AG04449 (cell line): ENCODE data around the gene GFOD1.
"Not testable (repeated sequence)": the region's sequence is repeated elsewhere in the genome, so short reads cannot be mapped to it uniquely, and the experiment has no call there.

Source experiments
- CTCF ChIA-PET: fragments of 350-600 bp; formaldehyde crosslinking; extraction: SDS; loops from one replicate; lab custom pipeline; 2021; ENCODE audit warnings: antibody characterized with exemption; lab: Yijun Ruan, JAX
- POLR2A ChIA-PET: fragments of 400-600, 350-600 bp; formaldehyde crosslinking; extraction: SDS; loops from one replicate; lab custom pipeline; 2020; ENCODE audit warnings: antibody characterized with exemption, inconsistent platforms; lab: Yijun Ruan, JAX
- DNase-seq: peaks from one replicate; pipeline ENCODE4 v3.0.0-alpha.2; 2010; ENCODE audit warnings: low read depth, low spot score
- H3K4me3 ChIP-seq: 2 replicates; pipeline ENCODE4 v1.5.1; 2011; ENCODE audit warnings: low read depth, mild to moderate bottlenecking, control low read depth, low read length
- CTCF ChIP-seq: IDR thresholded peaks from one replicate; pipeline ENCODE4 v1.5.1; 2011; ENCODE audit warnings: mild to moderate bottlenecking, moderate library complexity, low read length, control low read depth, inconsistent platforms; ENCODE audit not compliant: insufficient read depth; ENCODE audit errors: missing control alignments

GFOD1 gene

GRCh38 chr6:13435477-13436246 lies 51.7 kb downstream of the GFOD1 start:
- DNase-seq, result no peak
- no peak overlapping the region for H3K4me3 ChIP-seq
- CTCF ChIA-PET, result interaction anchor here (1.0 kb wide), 1 partner anchor 14 kb away, joined by 3 read pairs; no protein-coding TSS in a partner anchor
- POLR2A ChIA-PET, result no interaction called here
- TF ChIP-seq CTCF, result no peak

- no peak overlapping the region for H3K4me3 ChIP-seq
- POLR2A ChIA-PET, result no interaction called here
- CTCF ChIA-PET, result interaction anchor here (1.0 kb wide), 1 partner anchor 13 kb away, joined by 3 read pairs; no protein-coding TSS in a partner anchor
- no peak for TF ChIP-seq CTCF
- no peak for DNase-seq
Observed at GRCh38 chr6:13434777-13435176, 52.6 kb downstream of the GFOD1 start.

- POLR2A ChIA-PET, H3K4me3 ChIP-seq, DNase-seq: not testable (repeated sequence)
- CTCF ChIA-PET, result interaction anchor here (1.0 kb wide), 1 partner anchor 12 kb away, joined by 3 read pairs; no protein-coding TSS in a partner anchor
Observed at GRCh38 chr6:13434135-13434775, 53.1 kb downstream of the GFOD1 start.

- no peak for DNase-seq
- CTCF ChIA-PET, result no interaction called here
- POLR2A ChIA-PET, result no interaction called here
- TF ChIP-seq CTCF, result no peak
- H3K4me3 ChIP-seq, result no peak overlapping the region
Observed at GRCh38 chr6:13433709-13434121, 53.7 kb downstream of the GFOD1 start.

- CTCF ChIA-PET, result interaction anchor here (1.4 to 1.5 kb wide), 2 partner anchors 10 to 16 kb away, joined by 3 read pairs; no protein-coding TSS in a partner anchor
- POLR2A ChIA-PET, result no interaction called here
- TF ChIP-seq CTCF, result no peak
- no peak for DNase-seq
- no peak overlapping the region for H3K4me3 ChIP-seq
Observed at GRCh38 chr6:13432526-13433184, 54.7 kb downstream of the GFOD1 start.

GRCh38 chr6:13431861-13432465 lies 55.4 kb downstream of the GFOD1 start:
- TF ChIP-seq CTCF, result no peak
- H3K4me3 ChIP-seq, result no peak overlapping the region
- ChIA-PET POLR2A (interaction anchor here (0.6 kb wide), 1 partner anchor 183 kb away, joined by 3 read pairs; the partner anchor contains the start of gene NOL7), CTCF (interaction anchor here (1.4 to 1.5 kb wide), 2 partner anchors 10 to 16 kb away, joined by 3 read pairs; no protein-coding TSS in a partner anchor)
- no peak for DNase-seq
